IMR-90 (cell line): ENCODE data around the gene ARL9.

Source experiments
- CEBPB ChIP-seq: IDR thresholded peaks from 2 replicates; pipeline ENCODE4 v1.6.1; 2012; ENCODE audit warnings: low read depth, low read length, improper control_type of control experiment
- FOS ChIP-seq: fragments of 150-350 bp; IDR thresholded peaks from 2 replicates; pipeline ENCODE4 v1.6.1; 2016; ENCODE audit warnings: low read depth, low read length
- MAZ ChIP-seq: IDR thresholded peaks from 2 replicates; pipeline ENCODE4 v1.6.1; 2012; ENCODE audit warnings: low read depth, mild to moderate bottlenecking, low read length, improper control_type of control experiment, moderate library complexity, borderline replicate concordance
- NFE2L2 ChIP-seq: fragments of 150-350 bp; IDR thresholded peaks from 2 replicates; pipeline ENCODE4 v1.6.1; 2016; ENCODE audit warnings: low read depth, mild to moderate bottlenecking, low read length
- POLR2A ChIP-seq: IDR thresholded peaks from 2 replicates; pipeline ENCODE4 v1.6.1; 2012; ENCODE audit warnings: mild to moderate bottlenecking, low read depth, low read length
- RCOR1 ChIP-seq: IDR thresholded peaks from 2 replicates; pipeline ENCODE4 v1.6.1; 2012; ENCODE audit warnings: mild to moderate bottlenecking, low read length, improper control_type of control experiment; ENCODE audit not compliant: insufficient replicate concordance
- RFX5 ChIP-seq: IDR thresholded peaks from 2 replicates; pipeline ENCODE4 v1.8.0; 2012; ENCODE audit warnings: low read depth, mild to moderate bottlenecking, low read length, moderate library complexity
- TF ChIP-seq, protein P1 (sequence below): conservative IDR thresholded peaks from 2 replicates; pipeline ENCODE4 v1.5.1; 2012; ENCODE audit warnings: mild to moderate bottlenecking, low read depth, low read length, improper control_type of control experiment
- TF ChIP-seq, protein P2 (sequence below): fragments of 150-350 bp; IDR thresholded peaks from 2 replicates; pipeline ENCODE4 v1.6.1; 2017; ENCODE audit warnings: mild to moderate bottlenecking, antibody characterized with exemption, low read length, low read depth
- TF ChIP-seq, protein P3 (sequence below): fragments of 150-350 bp; IDR thresholded peaks from 2 replicates; pipeline ENCODE4 v1.6.1; 2016; ENCODE audit warnings: low read depth, mild to moderate bottlenecking, low read length, moderate library complexity, borderline replicate concordance

DNA sequence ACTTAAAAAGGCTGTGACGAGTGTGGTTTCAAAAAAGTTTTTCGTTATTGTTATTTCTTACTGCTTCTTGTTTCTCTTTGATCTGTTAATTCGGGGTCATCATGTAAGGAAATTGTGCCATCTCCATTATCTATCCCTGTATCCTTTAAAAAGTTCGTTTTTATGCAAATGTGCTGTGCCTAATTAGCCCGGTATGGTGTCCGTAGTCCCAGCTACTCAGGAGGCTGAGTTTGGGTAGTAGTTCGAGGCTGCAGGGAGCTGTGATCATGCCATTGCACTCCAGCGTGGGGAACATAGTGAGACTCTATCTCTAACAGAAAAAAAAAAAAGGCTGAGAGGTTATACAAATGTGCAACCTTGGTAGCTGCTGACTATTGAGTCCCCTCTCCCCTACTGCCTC is 45.1 kb downstream of the ARL9 start:
- TF ChIP-seq, protein P1, sequence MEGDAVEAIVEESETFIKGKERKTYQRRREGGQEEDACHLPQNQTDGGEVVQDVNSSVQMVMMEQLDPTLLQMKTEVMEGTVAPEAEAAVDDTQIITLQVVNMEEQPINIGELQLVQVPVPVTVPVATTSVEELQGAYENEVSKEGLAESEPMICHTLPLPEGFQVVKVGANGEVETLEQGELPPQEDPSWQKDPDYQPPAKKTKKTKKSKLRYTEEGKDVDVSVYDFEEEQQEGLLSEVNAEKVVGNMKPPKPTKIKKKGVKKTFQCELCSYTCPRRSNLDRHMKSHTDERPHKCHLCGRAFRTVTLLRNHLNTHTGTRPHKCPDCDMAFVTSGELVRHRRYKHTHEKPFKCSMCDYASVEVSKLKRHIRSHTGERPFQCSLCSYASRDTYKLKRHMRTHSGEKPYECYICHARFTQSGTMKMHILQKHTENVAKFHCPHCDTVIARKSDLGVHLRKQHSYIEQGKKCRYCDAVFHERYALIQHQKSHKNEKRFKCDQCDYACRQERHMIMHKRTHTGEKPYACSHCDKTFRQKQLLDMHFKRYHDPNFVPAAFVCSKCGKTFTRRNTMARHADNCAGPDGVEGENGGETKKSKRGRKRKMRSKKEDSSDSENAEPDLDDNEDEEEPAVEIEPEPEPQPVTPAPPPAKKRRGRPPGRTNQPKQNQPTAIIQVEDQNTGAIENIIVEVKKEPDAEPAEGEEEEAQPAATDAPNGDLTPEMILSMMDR: no peak
- TF ChIP-seq MAZ (no peak), CEBPB (no peak), POLR2A (no peak), FOS (no peak), NFE2L2 (no peak), RFX5 (no peak), RCOR1 (no peak)
- TF ChIP-seq, protein P2, sequence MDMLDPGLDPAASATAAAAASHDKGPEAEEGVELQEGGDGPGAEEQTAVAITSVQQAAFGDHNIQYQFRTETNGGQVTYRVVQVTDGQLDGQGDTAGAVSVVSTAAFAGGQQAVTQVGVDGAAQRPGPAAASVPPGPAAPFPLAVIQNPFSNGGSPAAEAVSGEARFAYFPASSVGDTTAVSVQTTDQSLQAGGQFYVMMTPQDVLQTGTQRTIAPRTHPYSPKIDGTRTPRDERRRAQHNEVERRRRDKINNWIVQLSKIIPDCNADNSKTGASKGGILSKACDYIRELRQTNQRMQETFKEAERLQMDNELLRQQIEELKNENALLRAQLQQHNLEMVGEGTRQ: no peak
- TF ChIP-seq, protein P3, sequence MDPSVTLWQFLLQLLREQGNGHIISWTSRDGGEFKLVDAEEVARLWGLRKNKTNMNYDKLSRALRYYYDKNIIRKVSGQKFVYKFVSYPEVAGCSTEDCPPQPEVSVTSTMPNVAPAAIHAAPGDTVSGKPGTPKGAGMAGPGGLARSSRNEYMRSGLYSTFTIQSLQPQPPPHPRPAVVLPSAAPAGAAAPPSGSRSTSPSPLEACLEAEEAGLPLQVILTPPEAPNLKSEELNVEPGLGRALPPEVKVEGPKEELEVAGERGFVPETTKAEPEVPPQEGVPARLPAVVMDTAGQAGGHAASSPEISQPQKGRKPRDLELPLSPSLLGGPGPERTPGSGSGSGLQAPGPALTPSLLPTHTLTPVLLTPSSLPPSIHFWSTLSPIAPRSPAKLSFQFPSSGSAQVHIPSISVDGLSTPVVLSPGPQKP: no peak
